Fibroblast of pulmonary artery (primary cell): ENCODE data around the gene NUDT21.

Source experiments
- DNase-seq: peaks from one replicate; pipeline ENCODE4 v3.0.0-alpha.2; 2010; ENCODE audit warnings: low read depth
- H3K4me3 ChIP-seq: replicated peaks from 2 replicates; pipeline ENCODE4 v1.5.1; 2011; ENCODE audit warnings: low read depth, mild to moderate bottlenecking, control low read depth, low read length, moderate library complexity
- TF ChIP-seq, protein P1 (sequence below): IDR thresholded peaks from 2 replicates; pipeline ENCODE4 v1.5.1; 2011; ENCODE audit warnings: mild to moderate bottlenecking, control low read depth, low read length, inconsistent platforms; ENCODE audit errors: missing control alignments

NUDT21 gene

DNA sequence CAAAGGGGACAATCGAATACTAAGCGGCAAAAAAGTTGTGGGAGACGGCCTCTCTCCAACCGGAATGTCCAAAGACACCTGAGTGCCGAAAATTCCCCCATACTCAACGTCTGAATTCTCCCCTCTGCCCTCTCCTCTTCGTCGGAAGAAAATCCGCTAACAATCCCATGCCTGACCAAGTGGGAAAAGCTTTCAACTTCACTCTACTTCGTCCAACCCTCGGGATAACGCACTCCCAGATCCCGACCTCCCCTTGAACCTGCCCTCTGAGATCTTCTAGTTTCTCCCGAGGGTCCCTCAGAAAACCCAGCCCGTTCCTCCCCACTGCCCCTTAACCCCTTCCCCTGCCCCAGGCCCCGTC is 26.7 kb downstream of the NUDT21 start:
- no peak for DNase-seq
- TF ChIP-seq, protein P1, sequence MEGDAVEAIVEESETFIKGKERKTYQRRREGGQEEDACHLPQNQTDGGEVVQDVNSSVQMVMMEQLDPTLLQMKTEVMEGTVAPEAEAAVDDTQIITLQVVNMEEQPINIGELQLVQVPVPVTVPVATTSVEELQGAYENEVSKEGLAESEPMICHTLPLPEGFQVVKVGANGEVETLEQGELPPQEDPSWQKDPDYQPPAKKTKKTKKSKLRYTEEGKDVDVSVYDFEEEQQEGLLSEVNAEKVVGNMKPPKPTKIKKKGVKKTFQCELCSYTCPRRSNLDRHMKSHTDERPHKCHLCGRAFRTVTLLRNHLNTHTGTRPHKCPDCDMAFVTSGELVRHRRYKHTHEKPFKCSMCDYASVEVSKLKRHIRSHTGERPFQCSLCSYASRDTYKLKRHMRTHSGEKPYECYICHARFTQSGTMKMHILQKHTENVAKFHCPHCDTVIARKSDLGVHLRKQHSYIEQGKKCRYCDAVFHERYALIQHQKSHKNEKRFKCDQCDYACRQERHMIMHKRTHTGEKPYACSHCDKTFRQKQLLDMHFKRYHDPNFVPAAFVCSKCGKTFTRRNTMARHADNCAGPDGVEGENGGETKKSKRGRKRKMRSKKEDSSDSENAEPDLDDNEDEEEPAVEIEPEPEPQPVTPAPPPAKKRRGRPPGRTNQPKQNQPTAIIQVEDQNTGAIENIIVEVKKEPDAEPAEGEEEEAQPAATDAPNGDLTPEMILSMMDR: no peak
- peak overlapping the region; percentile 75 for H3K4me3 ChIP-seq

DNA sequence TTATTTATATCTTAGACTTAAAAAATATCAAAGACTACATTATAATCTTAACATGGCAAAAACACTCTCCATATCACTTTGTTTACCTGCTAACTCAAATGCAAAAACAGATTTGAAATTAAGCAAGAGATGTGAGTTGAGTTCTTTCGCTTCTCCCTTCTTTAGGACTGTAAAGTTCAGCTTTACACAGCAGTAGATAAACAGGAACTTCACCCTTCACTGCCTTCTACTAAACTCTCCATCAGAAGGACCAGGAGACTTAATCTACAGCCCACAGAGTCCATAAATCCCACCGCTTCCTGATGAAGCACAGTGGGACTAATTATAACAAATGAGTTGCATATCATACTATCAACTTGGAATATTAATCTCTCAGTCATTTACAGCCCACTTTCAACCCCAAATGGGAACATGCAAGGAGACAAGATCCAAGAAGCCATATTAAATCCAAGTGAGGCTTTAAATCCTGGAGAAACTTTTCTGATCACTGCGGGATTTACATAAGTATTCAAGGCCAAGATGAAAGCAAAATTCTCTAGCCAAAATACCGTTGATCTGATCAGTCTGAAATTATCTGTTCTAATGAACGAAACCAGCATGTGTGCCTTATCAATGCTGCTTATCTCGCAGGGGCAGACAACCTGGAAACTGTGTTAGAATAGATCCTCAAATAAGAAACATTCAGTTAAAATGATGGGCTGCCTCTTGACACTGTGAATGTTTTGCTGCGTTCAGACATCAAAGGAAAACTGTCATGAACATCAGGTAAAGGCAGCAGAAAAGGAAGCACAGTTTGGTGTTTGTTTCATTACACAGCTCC is 27.3 kb downstream of the NUDT21 start:
- H3K4me3 ChIP-seq: peak overlapping the region; percentile 75
- TF ChIP-seq, protein P1: no peak
- no peak for DNase-seq

DNA sequence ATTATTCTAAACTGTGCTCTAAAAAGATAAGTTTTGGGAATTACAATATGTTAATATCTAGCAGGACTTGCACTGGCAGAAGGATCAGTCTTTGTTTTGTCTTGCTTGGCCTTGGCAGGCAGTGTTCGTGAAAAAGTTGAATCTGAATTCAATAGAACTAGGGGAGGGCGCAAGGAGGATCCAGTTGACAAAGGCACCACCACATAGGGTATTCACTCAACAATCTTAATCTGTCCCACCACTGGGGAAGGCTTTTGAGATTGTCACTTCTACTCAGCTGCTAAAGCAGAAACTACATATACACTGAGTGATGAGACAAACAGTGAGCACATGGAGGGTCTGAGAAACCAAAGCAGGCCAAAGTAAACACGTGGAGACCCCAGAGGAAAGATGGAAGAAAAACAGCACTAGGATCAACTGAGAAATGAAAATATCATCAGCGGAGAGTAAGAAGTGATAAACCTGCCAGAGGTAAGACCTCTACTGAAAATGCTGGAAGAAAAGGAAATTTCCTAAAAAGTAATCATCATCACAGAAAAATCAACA is 28.2 kb downstream of the NUDT21 start:
- H3K4me3 ChIP-seq: peak overlapping the region; percentile 1
- TF ChIP-seq, protein P1: no peak
- no peak for DNase-seq

DNA sequence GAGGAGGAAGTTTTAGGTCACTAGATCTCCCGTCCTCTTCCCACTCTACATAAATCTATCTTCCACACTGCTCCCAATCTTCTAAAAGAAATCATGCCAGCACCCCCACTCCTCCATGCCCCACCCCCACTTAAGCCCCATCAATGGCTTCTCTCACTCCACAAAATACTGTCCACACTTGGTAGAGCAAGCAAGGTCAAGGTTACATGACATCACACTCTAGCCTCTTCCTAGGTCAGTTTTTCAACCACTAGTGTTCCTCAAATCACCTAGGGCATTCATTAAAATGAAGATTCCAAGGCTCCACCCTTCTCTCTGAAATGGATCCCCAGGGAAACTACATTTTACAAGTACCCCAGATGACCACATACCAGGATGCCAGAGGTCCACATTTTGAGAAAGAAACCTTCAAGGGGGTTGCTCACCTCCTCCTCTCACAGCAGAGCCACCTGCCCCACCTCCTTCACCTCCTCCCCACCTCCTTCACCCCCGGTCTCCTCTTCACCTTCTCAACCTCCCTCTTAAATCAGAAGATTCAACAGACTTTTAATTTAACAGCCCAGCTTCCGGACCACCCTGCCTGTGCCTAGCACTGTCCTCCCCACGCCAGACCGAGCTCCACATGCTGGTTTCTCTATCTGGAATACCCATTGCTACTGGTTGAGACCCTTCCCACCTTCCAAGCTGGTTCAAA is 29.0 kb downstream of the NUDT21 start:
- no peak overlapping the region for H3K4me3 ChIP-seq
- DNase-seq: no peak
- TF ChIP-seq, protein P1: no peak

DNA sequence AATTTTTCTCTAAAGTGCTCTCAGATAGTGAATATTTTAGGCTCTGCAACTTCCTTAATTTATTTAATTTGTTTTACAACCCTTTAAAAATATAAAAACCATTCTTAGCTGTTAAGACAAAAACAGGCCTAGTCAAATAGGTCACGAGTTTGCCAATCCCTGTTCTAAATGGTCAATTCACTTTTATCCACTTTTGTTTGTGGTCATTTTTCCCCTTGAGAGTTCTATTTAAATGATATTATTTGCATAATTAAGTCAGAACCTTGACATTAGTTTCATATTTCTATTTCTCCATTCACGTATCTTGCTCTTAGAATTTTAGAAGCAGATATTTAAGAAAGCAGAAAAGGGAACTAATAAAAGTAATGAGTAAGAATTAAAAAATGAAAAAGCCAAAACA is 29.8 kb downstream of the NUDT21 start:
- no peak overlapping the region for H3K4me3 ChIP-seq
- no peak for DNase-seq
- TF ChIP-seq, protein P1: no peak

DNA sequence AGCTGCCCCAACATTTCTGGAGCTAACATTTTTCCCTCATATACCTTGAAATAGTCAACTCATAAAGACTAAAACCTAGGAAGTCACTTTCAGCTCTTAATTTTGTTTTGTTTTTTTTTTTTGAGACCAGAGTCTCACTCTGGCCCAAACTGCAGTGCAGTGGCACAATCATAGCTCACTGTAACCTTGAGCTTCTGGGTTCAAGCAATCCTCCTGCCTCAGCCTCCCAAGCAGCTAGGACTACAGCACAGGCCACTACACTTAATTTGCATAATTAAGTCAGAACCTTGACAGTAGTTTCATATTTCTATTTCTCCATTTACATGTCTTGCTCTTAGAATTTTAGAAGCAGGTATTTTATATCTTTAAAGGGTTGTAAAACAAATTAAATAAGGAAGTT is 30.5 kb downstream of the NUDT21 start:
- TF ChIP-seq, protein P1: no peak
- no peak for DNase-seq
- H3K4me3 ChIP-seq: no peak overlapping the region
